Islet precursor cell (in vitro differentiated cells): ENCODE data around the gene HUS1B.
"Not testable (repeated sequence)": the region's sequence is repeated elsewhere in the genome, so short reads cannot be mapped to it uniquely, and the experiment has no call there.

Source experiments
- DNase-seq: peaks from one replicate; pipeline ENCODE4 v3.0.0-alpha.2; 2018

The HUS1B gene

DNA sequence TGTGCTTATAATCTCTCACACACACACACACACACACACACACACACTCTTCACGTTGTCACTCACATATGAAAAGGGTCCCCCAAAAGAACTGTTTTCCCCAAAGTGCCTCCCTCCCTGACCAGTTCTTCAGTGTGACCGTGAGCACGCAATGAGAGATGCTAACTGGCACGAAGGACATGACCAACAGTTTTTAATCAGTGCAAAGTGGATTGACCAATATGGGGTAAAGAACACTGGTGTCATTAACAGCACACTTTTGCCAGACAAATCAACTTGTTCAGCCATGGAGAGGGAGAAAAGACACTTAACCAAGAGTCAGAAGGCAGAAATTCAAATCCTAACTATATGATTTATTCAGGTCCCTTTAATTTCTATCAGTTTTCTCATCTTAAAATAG is 21.0 kb upstream of the HUS1B start:
- no peak for DNase-seq

DNA sequence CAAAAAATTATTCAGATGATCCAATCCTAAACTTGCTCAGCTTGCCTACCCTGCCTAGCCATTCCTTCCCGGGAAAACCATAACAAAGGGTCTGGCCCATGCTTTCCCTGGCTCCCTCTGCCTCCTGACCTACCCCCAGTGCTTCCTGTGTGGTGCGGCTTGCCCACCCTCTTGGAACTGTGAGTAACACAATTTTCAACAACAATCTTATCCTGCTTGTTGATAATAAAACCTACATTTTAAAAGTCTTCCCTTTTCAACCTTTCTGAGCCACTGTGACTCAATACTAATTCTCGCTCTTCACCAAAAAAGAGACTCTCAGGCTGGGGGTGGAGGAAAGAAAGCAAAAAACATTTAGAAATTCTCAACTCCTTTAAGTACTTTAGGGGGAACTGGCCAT is 18.1 kb upstream of the HUS1B start:
- DNase-seq: no peak

DNA sequence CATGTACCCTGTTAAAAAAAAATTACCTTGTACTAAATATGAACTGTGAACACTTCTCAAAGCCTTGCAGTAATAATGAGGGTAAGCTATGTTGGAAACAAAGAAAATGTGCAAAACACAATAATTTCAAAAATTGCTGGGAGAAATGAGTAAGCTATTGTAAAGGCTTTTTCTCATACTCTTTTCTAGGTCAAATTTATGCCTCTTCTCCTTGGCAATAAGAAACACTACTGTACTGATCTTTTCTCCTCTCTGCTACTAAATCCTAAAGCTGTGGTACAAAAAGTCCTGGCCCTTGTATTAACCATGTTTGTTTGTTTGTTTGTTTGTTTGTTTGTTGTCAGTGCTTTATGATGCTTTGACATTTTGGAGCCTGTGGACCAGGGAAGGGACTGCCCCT is 17.5 kb upstream of the HUS1B start:
- DNase-seq: no peak

DNA sequence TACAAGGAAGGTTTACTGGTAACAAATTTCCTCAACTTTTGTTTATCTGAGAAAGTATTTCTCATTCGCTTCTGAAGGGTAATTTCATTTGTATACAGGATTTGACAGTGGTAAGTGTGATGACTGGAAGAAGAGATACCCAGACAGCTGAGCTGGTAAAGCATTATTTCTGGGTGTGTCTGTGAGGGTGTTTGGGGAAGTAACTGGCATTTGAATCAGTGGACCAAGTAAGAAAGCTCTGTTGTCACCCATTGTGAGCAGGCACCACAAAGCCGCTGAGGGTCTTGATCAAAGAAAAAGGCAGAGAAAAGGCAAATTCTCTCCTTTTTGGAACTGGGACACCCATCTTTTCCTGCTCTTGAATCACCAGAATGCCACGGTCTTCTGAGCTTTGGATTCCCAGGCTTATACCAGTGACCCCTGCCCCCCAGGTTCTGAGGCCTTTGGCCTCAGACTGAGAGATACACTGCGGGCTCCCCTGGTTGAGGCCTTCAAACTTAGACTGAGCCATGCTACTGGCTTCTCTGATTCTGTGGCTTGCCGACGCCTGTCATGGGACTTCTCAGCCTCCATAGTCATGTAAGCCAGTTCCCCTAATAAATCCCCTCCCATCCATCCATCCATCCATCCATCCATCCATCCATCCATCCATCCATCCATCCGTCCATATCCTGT is 10.5 kb upstream of the HUS1B start:
- DNase-seq: no peak

DNA sequence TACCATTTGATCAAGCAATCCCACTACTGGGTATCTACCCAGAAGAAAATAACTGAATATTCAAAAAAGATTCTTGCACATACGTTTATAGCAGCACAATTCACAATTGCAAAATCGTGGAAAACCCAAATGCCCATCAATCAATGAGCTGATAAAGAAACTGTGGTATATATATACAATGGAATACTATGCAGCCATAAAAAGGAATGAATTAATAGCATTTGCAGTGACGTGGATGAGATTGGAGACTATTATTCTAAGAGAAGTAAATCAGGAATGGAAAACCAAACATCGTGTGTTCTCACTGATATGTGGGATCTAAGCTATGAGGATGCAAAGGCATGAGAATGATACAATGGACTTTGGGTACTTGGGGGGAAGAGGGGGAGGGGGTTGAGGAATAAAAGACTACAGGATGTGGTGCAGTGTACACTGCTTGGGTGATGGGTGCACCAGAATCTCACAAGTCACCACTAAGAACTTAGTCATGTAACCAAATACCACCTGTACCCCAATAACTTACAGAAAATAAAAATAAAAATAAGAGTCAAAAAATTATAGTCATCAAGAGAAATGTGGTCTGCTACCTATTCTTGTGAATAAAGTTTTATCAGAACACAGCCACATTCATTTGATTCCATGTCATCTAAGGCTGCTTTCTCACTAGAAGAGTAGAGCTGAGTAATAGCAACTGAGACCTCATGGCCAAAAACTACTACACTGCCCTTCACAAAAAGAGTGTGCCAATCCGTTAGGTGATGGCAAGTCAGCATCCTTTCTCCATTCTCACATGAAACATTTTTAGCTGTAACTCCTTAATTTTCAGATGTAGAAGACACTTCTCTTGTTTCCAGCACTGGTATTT is 8.7 kb upstream of the HUS1B start:
- DNase-seq: no peak

DNA sequence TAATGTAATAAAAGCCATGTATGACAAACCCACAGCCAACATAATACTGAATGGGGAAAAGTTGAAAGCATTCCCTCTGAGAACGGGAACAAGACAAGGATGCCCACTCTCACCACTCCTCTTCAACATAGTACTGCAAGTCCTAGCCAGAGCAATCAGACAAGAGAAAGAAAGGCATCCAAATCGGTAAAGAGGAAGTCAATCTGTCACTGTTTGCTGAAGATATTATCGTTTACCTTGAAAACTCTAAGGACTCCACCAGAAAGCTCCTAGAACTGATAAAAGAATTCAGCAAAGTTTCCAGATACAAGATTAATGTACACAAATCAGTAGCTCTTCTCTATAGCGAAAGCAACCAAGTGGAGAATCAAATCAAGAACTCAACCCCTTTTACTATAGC is 6.9 kb upstream of the HUS1B start:
- not testable (repeated sequence) for DNase-seq

DNA sequence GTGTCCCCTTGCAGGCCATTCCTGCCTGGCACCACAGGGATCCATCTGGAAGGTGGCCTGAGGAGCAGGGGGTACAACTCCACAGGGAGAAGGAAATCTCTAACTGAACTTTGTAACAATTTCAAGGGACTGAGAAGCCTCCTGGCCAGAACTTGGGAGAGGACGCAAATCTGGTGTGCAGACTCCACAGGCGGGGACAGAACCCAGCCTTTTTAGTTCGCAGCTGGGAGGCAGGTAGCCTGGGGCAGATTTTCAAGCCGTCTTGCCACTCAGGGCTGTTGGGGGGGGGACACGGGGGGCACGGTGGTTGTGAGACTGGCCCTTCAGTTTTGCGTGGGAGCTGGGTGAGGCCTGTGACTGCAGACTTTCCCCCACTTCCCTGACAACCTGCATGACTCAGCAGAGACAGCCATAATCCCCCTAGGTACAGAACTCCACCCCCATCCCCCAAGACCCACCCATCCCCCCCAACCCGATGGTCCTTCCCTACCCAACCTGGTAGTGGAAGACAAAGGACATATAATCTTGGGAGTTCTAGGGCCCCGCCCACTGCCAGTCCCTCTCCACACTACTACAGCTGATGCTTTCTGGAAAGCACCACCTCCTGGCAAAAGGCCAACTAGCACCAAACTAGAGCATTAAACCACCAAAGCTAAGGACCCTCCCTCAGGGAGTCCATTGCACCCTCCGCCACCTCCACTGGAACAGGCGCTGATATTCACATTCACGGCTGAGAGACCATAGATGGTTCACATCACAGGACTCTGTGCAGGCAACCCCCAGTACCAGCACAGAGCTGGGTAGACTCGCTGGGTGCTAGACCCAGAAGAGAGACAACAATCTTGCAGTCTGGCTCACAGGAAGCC is 3.0 kb upstream of the HUS1B start:
- peak; percentile 82 for DNase-seq

DNA sequence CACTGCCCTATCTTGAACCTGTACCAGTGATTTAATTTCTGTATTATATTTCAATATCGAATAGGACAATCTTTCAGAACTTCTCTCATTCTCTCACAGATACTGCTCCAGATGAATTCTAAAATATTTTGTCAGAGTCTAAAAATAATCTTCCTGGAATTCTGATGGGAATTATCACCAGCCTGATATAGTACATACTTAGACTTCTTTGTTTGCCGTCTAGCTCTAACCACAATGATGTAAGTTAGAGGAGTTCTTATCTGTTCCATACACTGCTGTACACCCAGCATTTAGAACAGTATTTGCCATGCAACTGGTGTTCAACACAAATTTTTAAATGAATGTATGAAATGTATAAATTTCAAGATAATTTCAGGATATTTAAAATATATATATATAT is 1.3 kb upstream of the HUS1B start:
- DNase-seq: no peak

DNA sequence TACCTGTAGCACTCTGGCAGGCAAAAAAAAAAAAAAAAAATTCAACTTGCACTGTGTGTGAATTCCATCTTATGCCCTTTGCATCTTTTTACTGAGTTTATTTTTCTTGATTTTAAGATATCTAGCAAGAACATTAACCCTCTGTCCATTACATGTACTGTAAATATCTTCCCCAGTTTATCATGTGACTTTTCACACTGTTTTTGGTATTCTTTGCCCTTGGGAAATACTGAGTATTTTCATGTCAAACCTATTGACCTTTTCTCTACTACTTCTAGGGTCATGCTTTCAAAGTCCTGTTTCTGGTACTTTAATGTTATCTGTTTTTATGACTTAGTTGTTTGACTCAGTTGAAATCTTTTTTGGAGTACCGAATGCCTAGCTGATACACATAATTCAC is 843 bp upstream of the HUS1B start:
- no peak for DNase-seq

DNA sequence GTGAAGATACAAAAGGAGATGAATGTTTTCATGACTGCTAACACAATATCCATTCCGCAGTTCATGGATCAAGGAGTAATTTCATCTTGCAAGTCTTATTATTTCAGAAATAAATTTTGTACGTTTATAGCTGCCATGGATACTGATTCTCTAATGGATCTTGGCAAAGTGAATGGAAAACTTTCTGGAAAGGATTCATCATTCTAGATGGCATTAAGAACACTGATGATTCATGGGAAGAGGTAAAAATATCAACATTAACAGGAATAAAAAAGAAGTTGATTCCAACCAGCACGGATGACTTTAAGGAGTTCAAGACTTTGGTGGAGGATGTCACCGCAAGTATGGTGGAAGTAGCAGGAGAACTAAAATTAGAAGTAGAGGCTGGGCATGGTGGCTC is 2.8 kb downstream of the HUS1B start:
- DNase-seq: no peak

DNA sequence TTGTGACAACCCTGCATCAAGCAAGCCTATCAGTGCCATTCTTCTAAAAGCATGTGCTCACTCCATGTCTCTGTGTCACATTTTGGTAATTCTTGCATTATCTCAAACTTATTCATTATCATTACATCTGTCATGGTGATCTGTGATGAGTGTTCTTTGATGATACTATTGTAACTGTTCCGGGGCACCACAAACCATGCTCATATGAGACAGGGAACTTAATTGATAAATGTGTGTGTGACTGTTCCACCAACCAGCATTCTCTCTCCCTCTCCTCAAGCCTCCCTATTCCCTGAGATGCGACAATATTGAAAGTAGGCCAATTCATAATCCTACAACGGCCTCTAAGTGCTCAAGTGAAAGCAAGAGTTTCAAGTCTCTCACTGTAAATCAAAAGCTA is 4.0 kb downstream of the HUS1B start:
- no peak for DNase-seq

DNA sequence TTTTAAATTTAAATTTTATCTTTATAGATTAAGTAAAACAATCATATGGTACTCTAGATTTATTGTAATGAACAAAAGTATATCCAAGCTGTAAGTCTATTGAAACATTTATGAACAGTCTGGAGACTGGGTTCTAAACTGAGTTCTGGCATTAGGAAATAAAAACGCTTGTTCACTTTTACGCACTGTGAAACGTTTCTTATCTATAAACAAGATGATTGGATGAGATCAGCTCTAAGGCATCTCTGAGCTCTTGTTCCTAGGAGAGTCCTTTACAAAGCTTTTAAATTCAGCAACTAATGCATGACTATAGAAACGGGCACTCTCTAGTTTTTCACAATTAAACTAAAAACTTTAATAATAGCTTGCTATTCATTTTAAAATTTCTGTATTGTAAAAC is 6.8 kb downstream of the HUS1B start:
- no peak for DNase-seq

DNA sequence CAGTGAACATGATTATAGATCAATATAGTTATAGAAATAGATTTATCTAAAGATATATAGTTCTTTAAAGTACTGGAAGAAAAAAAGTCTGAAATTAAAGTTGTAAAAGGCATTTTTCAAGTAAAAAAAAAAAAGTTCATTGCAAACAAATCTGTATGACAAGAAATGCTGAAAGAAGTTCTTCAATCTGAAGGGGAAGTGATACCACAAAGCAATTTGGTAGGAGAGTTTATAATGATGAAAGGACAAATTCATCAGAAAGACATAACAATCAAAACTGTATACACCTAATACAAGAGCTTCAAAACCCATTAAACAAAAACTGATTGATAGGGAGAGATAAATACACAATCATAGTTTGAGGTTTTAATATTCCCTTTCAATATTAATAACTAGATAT is 14.1 kb downstream of the HUS1B start:
- DNase-seq: no peak

DNA sequence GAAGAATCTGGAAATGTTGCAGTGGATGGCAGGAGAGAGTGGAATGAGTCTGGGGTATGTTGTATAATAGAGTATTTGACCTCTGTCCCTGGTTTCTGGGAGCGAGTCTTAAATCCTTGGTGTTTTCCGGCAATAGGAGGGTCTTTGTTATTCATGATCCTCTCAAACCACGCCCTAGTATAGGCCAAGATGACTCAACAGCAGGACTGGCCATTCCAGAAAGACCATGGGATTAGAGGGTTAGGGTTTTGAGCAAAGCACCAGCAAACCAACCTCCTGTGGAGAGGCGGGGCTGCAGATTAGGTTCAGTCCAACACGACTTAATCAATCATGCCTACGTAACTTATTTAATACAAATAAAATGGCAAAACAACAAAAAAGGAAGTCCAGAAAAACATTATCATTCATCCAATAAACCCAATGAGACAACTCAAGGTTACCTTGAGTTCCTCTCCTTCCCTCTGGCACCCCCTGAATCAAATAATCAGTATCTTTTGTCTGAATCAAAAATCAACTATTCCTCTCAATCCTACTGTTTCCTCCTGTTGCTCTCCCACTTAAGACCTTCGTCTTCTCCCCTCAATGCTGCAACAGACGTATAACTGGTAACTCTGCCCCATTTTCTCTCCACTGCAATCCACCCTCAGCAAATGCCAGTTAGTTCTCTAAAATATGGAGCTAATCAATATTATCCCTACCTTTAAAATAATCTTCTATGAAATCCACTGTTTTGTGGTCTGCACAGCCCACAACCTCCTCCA is 15.5 kb downstream of the HUS1B start:
- no peak for DNase-seq

DNA sequence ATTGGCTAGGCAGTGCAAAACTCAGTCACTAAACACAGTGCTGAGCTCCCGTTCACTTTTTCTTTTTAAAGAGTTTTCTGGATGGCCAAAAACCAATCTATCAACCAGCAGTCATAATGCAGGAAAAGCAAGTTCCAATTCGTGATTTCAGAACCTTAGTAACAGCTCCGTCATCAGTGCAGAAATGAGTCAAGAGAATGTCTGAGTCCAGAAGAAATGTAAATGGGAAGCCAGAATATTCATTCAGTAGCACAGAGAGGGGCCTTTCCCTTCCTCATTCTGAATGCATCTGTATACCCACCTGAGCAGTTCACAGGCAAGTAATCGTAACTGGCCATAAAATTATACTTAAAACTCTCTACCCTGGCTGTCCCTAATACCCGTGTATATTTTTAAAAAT is 20.4 kb downstream of the HUS1B start:
- no peak for DNase-seq

DNA sequence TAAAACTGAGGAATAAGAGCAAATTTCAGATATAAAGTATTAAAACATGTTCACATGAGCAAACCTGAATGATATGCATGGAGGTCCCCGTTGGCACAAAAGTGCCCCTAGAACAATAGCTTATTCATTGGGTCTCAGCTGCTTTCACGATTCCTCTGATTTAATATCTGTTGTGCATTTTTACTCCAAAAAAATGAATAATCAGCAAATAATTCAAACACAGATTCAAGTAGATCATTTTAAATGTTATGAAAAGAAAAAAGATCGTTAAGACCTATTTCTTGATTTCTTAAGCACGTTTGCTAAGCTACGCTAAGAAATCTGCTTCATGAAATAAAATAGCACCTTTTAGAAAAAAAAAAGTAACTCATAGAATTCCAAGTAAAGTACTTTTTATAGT is 21.7 kb downstream of the HUS1B start:
- DNase-seq: no peak

DNA sequence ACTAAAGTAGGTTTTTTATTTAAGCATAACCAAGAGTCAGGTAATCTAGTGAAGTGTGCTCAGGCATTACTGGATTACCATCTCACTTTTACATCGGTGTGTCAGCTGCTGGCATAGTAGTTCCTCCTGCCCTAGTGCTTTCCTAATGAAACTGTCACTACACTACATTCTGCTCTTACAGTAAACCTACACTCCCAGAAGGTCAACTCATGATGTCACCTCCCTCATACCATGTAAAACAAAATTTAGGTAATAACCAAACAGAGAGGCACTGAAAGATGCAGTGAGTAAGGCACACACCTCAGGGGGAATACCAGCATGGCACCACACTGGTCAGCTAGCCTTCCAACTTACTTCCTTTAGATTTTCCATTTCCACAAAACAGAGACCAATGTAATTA is 23.3 kb downstream of the HUS1B start:
- no peak for DNase-seq

DNA sequence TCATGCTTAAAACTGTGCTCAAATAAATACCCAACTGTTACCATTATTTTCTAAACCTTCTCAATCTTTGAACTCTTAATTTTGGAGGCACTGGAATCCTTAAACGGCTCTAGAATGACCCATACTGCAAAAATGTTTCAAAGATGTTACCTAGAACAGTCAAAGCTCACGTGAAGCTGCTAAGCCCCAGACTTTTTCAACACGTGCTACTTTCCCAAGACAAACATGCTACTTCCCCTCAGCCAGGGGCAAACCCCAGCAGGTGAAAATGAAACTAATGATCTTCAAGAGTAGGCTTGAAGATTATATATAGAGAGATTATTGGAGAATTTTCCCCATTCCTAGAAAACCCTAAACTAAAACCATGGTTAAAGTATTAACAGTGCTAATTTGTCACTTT is 28.1 kb downstream of the HUS1B start:
- DNase-seq: no peak

DNA sequence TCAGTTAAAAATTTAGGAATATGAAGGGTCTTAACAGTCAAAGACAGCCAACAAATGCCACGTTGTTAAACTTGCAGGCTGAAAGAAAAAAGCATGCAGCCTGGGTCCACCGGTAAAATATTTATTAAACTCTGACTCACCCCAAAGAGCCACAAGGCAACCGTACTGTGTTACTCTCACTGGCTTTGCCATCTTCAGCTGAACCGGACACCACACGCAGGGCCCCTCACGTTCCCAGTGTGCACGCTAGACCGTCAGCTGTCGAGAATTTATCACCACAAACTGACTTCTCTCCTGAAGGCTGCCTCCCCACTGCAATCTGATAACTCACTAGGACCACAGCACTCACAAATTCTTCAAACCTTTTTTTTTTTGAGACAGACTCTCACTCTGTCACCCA is 30.7 kb downstream of the HUS1B start:
- no peak for DNase-seq

DNA sequence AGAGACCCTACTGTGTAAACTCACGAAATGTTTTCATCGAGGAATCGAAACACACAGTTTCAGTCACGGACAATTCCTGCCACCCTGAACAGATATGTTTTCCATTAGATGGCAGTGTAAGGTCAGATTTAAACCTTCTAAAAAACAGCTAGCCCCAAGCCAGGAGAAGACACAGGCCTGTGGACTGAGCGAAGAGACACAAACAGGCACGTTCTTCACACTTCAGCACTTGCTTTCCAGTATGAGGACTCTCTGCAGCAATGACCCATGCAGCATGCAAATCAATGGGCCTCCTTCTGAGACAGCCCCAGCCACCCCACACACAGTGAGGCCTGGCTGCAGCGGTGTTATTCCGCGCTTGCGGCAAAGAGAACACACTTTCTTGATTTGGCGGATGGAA is 31.9 kb downstream of the HUS1B start:
- no peak for DNase-seq

DNA sequence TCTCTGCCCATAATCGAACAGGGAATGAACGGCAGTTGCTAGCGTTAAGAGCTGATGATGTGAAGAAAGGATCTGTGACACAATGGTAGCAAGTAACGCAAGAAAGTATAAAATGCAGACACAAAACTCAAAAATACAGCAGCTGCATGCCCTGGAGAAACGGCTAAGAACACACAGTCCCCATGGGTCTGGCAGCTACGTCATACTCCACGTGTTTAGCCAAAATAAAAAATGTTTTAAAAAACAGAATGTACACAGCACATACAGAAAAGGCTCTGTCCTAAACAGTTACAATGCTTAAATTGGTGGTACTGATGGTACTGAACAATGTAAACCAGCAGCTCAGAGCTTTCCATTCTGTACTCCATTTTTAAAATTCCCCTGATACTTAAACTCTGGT is 34.4 kb downstream of the HUS1B start:
- DNase-seq: no peak

DNA sequence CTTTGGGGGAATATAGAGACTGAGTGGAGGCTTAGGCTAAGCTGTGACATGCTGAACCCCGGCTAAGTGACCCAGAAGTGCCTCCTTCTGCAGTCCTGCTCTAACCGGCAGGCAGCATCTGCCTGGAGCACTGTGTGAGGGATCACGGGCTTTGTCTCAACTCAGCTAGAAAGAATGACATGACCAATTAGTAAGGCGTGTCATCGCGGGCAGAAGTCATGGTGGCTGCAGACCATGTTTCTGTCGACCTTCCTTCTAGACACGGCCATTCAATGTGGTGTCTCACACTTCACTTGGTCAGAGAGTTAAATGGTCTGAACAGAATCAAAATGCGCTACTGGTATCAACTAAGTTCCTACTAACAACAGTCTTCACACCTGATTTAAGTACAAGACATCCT is 35.0 kb downstream of the HUS1B start:
- no peak for DNase-seq

DNA sequence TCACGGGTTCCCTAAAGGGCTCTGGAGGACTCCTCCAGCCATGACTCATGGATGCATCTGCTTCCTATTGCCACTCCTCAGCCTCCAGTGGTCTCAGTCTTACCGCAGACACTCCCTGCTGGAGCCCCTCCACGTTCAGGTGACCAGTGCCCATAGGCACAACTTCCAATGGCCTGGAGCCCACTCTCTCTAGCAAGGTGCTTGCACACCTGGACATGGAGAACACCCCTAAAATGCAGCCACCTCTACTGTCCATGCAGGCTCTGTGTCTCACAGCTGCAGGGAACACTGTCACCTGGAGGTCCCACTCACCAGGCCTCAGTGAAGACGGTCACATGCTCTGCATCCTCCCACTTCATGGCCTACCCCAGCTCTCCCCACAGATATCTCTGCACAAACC is 36.0 kb downstream of the HUS1B start:
- DNase-seq: no peak
